ENCODE results near the gene INPP5D. TPM values are rescaled to one million over a fixed set of nuclear protein-coding genes. Genes with fewer than 3 reads are reported as not detected.

Gene INPP5D
- polyA plus RNA-seq, 1 of the 3 experiments (the other 2 are of a cell fraction) = 1.3 TPM

DNA sequence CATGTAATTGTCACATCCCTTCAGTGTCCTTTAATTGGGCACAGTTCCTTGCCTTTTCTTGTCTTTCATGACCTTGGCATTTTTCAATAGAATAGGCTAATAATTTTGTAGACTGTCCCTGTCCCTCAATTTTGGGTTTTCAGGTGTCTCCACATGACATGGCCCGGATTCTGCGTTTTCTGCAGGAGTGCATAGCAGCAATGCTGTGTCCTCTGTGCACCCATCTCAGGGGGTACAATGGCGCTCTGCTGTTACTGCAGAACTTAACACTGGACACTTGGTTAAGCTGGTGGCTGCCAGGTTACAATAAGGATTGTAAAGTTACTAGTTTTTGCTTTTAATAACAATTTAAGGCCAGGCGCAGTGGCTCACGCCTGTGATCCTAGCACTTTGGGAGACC is 51.3 kb downstream of the INPP5D start:
- Histone ChIP-seq H3K4me1 (ENCODE audit: control insufficient read depth in 1 of 2, insufficient read depth in 2 of 2, low read depth in 1 of 2, low read length in 1 of 2) (no peaks in the 10 kb centered on the region), H3K79me2 (ENCODE audit: insufficient read depth) (no peaks in the 10 kb centered on the region), H3K9me2 (no peaks in the 10 kb centered on the region), H3K27ac (ENCODE audit: low read depth in 2 of 2, low read length in 1 of 2) (no peak overlapping the region), H2AFZ (ENCODE audit: low read depth) (no peak overlapping the region), H3K27me3 (ENCODE audit: insufficient read depth) (peaks cover 4% of the 10 kb centered on the region; the same call in 1 of the 2 replicates), H3F3A (replicated peaks; ENCODE audit: insufficient read depth) (no peaks in the 10 kb centered on the region), H3K9ac (no peak overlapping the region), H3K36me3 (replicated peaks in 1 of 2; ENCODE audit: control insufficient read depth in 1 of 2, insufficient read depth in 2 of 2, low read length in 1 of 2) (no peaks in the 10 kb centered on the region), H3K4me2 (no peak overlapping the region), H3K4me3 (ENCODE audit: low read depth in 2 of 2, low read length in 1 of 2) (no peak overlapping the region), H4K20me1 (ENCODE audit: insufficient read depth) (no peaks in the 10 kb centered on the region), H3K9me3 (no peaks in the 10 kb centered on the region)
- WGBS (ENCODE audit: low lambda C conversion rate) = 76% methylated on average over 5 of the region's 5 CpGs
- TF ChIP-seq MEF2A (IDR thresholded peaks at IDR 0.05; ENCODE audit: borderline replicate concordance, low read depth) (no peak), EP300 (IDR thresholded peaks at IDR 0.05; ENCODE audit: borderline replicate concordance in 1 of 2, low read depth in 1 of 2, low read length in 1 of 2) (no peak), SIN3A (IDR thresholded peaks at IDR 0.05; ENCODE audit: borderline replicate concordance, low read depth, low read length) (no peak), CHD2 (IDR thresholded peaks at IDR 0.05; ENCODE audit: low read length, partially characterized antibody) (no peak), RXRA (IDR thresholded peaks at IDR 0.05; ENCODE audit: borderline replicate concordance, low read depth) (no peak), FOSL2 (IDR thresholded peaks at IDR 0.05; ENCODE audit: borderline replicate concordance, low read depth) (no peak), RFX5 (IDR thresholded peaks at IDR 0.05; ENCODE audit: low read length) (no peak), NFIC (IDR thresholded peaks at IDR 0.05; ENCODE audit: borderline replicate concordance) (no peak), EZH2phosphoT487 (IDR thresholded peaks at IDR 0.05; ENCODE audit: borderline replicate concordance, low read depth) (no peak)
- TF ChIP-seq, protein P1, sequence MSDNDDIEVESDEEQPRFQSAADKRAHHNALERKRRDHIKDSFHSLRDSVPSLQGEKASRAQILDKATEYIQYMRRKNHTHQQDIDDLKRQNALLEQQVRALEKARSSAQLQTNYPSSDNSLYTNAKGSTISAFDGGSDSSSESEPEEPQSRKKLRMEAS (IDR thresholded peaks at IDR 0.05; ENCODE audit: low read depth) = no peak
- TF ChIP-seq, protein P2, sequence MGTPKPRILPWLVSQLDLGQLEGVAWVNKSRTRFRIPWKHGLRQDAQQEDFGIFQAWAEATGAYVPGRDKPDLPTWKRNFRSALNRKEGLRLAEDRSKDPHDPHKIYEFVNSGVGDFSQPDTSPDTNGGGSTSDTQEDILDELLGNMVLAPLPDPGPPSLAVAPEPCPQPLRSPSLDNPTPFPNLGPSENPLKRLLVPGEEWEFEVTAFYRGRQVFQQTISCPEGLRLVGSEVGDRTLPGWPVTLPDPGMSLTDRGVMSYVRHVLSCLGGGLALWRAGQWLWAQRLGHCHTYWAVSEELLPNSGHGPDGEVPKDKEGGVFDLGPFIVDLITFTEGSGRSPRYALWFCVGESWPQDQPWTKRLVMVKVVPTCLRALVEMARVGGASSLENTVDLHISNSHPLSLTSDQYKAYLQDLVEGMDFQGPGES (IDR thresholded peaks at IDR 0.05; ENCODE audit: low read depth, low read length) = no peak
- ChIA-PET CTCF (no interaction called here), POLR2A (no interaction called here)
- no peak for DNase-seq

DNA sequence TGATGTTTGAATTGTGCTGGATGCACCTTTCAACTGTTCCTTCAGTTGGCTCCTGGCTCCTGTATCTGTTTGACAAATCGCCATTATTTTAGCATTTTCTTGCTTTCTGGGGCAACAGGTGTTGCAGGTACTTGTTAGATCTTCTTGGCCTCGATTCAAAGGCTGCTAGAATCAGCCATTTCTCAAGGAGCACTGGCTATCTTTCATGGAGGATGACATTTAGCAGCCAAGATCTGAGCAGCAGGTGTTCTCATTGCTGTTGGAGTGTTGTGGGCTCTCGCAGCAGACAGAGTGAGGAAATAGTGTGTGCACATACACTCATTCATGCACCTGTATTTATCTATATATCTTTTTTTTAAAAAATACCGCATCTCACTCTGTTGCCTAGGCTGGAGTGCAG is 52.2 kb downstream of the INPP5D start:
- Histone ChIP-seq H3K79me2 (ENCODE audit: insufficient read depth) (no peaks in the 10 kb centered on the region), H2AFZ (ENCODE audit: low read depth) (no peak overlapping the region), H3K36me3 (replicated peaks in 1 of 2; ENCODE audit: control insufficient read depth in 1 of 2, insufficient read depth in 2 of 2, low read length in 1 of 2) (no peaks in the 10 kb centered on the region), H3K4me1 (ENCODE audit: control insufficient read depth in 1 of 2, insufficient read depth in 2 of 2, low read depth in 1 of 2, low read length in 1 of 2) (no peaks in the 10 kb centered on the region), H3K27ac (ENCODE audit: low read depth in 2 of 2, low read length in 1 of 2) (no peak overlapping the region), H3K9ac (no peak overlapping the region), H3K9me2 (no peaks in the 10 kb centered on the region), H3F3A (replicated peaks; ENCODE audit: insufficient read depth) (no peaks in the 10 kb centered on the region), H3K4me2 (no peak overlapping the region), H3K4me3 (ENCODE audit: low read depth in 2 of 2, low read length in 1 of 2) (no peak overlapping the region), H4K20me1 (ENCODE audit: insufficient read depth) (no peaks in the 10 kb centered on the region), H3K9me3 (no peaks in the 10 kb centered on the region), H3K27me3 (ENCODE audit: insufficient read depth) (0 out of 2 replicates have a peak, but pooled peaks cover 4% of the 10 kb centered on the region)
- ChIA-PET POLR2A (no interaction called here), CTCF (interaction anchor here (1.2 kb wide), 1 partner anchor 12 kb away, joined by 3 read pairs; no protein-coding TSS in a partner anchor)
- WGBS (ENCODE audit: low lambda C conversion rate) = 57% methylated on average over 4 of the region's 4 CpGs
- no peak for DNase-seq
- TF ChIP-seq SIN3A (IDR thresholded peaks at IDR 0.05; ENCODE audit: borderline replicate concordance, low read depth, low read length) (no peak), FOSL2 (IDR thresholded peaks at IDR 0.05; ENCODE audit: borderline replicate concordance, low read depth) (no peak), TAF1 (IDR thresholded peaks at IDR 0.05; ENCODE audit: borderline replicate concordance, low read depth, low read length) (no peak), GATA2 (CRISPR knock-in tag; IDR thresholded peaks at IDR 0.05) (no peak), MXI1 (IDR thresholded peaks at IDR 0.05; ENCODE audit: low read depth, low read length) (no peak), SMC3 (IDR thresholded peaks at IDR 0.05; ENCODE audit: low read depth, low read length) (no peak), RXRA (IDR thresholded peaks at IDR 0.05; ENCODE audit: borderline replicate concordance, low read depth) (no peak), JUND (IDR thresholded peaks at IDR 0.05) (no peak), FOXM1 (IDR thresholded peaks at IDR 0.05; ENCODE audit: low read depth) (no peak), RFX5 (IDR thresholded peaks at IDR 0.05; ENCODE audit: low read length) (no peak), NFIC (IDR thresholded peaks at IDR 0.05; ENCODE audit: borderline replicate concordance) (no peak), RCOR1 (IDR thresholded peaks at IDR 0.05; ENCODE audit: low read length) (no peak), FOXJ3 (CRISPR knock-in tag; IDR thresholded peaks at IDR 0.05) (no peak)
- TF ChIP-seq, protein P2 (IDR thresholded peaks at IDR 0.05; ENCODE audit: low read depth, low read length) = no peak
- TF ChIP-seq, protein P1 (IDR thresholded peaks at IDR 0.05; ENCODE audit: low read depth) = no peak
- TF ChIP-seq, protein P3, sequence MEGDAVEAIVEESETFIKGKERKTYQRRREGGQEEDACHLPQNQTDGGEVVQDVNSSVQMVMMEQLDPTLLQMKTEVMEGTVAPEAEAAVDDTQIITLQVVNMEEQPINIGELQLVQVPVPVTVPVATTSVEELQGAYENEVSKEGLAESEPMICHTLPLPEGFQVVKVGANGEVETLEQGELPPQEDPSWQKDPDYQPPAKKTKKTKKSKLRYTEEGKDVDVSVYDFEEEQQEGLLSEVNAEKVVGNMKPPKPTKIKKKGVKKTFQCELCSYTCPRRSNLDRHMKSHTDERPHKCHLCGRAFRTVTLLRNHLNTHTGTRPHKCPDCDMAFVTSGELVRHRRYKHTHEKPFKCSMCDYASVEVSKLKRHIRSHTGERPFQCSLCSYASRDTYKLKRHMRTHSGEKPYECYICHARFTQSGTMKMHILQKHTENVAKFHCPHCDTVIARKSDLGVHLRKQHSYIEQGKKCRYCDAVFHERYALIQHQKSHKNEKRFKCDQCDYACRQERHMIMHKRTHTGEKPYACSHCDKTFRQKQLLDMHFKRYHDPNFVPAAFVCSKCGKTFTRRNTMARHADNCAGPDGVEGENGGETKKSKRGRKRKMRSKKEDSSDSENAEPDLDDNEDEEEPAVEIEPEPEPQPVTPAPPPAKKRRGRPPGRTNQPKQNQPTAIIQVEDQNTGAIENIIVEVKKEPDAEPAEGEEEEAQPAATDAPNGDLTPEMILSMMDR (IDR thresholded peaks at IDR 0.05) = no peak
- TF ChIP-seq, protein P4, sequence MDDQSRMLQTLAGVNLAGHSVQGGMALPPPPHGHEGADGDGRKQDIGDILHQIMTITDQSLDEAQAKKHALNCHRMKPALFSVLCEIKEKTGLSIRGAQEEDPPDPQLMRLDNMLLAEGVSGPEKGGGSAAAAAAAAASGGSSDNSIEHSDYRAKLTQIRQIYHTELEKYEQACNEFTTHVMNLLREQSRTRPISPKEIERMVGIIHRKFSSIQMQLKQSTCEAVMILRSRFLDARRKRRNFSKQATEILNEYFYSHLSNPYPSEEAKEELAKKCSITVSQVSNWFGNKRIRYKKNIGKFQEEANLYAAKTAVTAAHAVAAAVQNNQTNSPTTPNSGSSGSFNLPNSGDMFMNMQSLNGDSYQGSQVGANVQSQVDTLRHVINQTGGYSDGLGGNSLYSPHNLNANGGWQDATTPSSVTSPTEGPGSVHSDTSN (IDR thresholded peaks at IDR 0.05) = no peak
